IMR-90 (cell line): Measurements from ENCODE around the gene CALHM6. TPM values are rescaled to one million over a fixed set of nuclear protein-coding genes. Genes with fewer than 3 reads are reported as not detected.

Source experiments
- ATAC-seq: fragments of 200-7000 bp; cut with Tn5 transposase; 2 replicates; pipeline ENCODE4 v1.9.1; 2020; ENCODE audit warnings: low read depth, mild to moderate bottlenecking, moderate library complexity
- BruUV-seq: library from RNA; stranded (reverse); fragments of 400-500 nt; replicated peaks from 2 replicates; lab custom pipeline; 2021; lab: Mats Ljungman, UMichigan
- CTCF ChIA-PET: fragments of 300-600 bp; formaldehyde crosslinking; extraction: SDS; loops from one replicate; lab custom pipeline; 2021; ENCODE audit warnings: antibody characterized with exemption; lab: Yijun Ruan, JAX
- POLR2A ChIA-PET: fragments of 300-600 bp; sonication (Branson Sonifier 250); formaldehyde crosslinking; loops from one replicate; lab custom pipeline; 2022; ENCODE audit warnings: antibody characterized with exemption; ENCODE audit not compliant: unreplicated experiment; lab: Charles Lee
- DNase-seq: peaks from one replicate; pipeline ENCODE4 v3.0.0; 2013
- H2AFZ ChIP-seq: replicated peaks from 2 replicates; pipeline ENCODE3; 2013; ENCODE audit warnings: low read length, mild to moderate bottlenecking; ENCODE audit not compliant: poor library complexity
- H2AK5ac ChIP-seq: 2 replicates; pipeline ENCODE4 v1.6.1; 2013; ENCODE audit warnings: low read depth, low read length, inconsistent platforms
- H2AK9ac ChIP-seq: replicated peaks from 2 replicates; pipeline ENCODE3; 2013; ENCODE audit warnings: mild to moderate bottlenecking, low read depth, low read length, moderate library complexity; ENCODE audit not compliant: poor library complexity
- H2BK120ac ChIP-seq: 2 replicates; pipeline ENCODE4 v1.6.1; 2013; ENCODE audit warnings: low read depth, low read length, inconsistent platforms
- H2BK15ac ChIP-seq: 3 replicates; pipeline ENCODE4 v1.6.1; 2013; ENCODE audit warnings: low read depth, low read length, inconsistent platforms
- H2BK20ac ChIP-seq: 2 replicates; pipeline ENCODE4 v1.6.1; 2013; ENCODE audit warnings: low read depth, mild to moderate bottlenecking, inconsistent platforms, low read length, moderate library complexity
- H2BK5ac ChIP-seq: 2 replicates; pipeline ENCODE4 v1.6.1; 2013; ENCODE audit warnings: mild to moderate bottlenecking, low read depth, low read length, inconsistent platforms; ENCODE audit not compliant: poor library complexity, severe bottlenecking
- H3K14ac ChIP-seq: replicated peaks from 2 replicates; pipeline ENCODE4 v1.6.1; 2013; ENCODE audit warnings: low read depth, low read length, inconsistent platforms
- H3K18ac ChIP-seq: 2 replicates; pipeline ENCODE4 v1.6.1; 2013; ENCODE audit warnings: low read depth, low read length, control low read depth
- H3K23ac ChIP-seq: 2 replicates; pipeline ENCODE4 v1.6.1; 2013; ENCODE audit warnings: low read depth, low read length, inconsistent platforms
- H3K27ac ChIP-seq: 2 replicates; pipeline ENCODE4 v1.5.1; 2013; ENCODE audit warnings: mild to moderate bottlenecking, control low read depth, low read length; ENCODE audit not compliant: insufficient read depth
- H3K27me3 ChIP-seq: 2 replicates; pipeline ENCODE4 v1.6.1; 2013; ENCODE audit warnings: low read length; ENCODE audit not compliant: control insufficient read depth, insufficient read depth
- H3K36me3 ChIP-seq: 2 replicates; pipeline ENCODE4 v1.6.1; 2013; ENCODE audit warnings: low read length, mixed read lengths; ENCODE audit not compliant: control insufficient read depth, insufficient read depth
- H3K4ac ChIP-seq: 2 replicates; pipeline ENCODE4 v1.6.1; 2013; ENCODE audit warnings: low read depth, low read length, inconsistent platforms
- H3K4me1 ChIP-seq: 2 replicates; pipeline ENCODE4 v1.6.1; 2013; ENCODE audit warnings: low read length, mixed read lengths; ENCODE audit not compliant: control insufficient read depth, insufficient read depth
- H3K4me2 ChIP-seq: 2 replicates; pipeline ENCODE4 v1.6.1; 2013; ENCODE audit warnings: low read depth, mild to moderate bottlenecking, control low read depth, low read length, moderate library complexity
- H3K4me3 ChIP-seq: 2 replicates; pipeline ENCODE4 v1.5.1; 2013; ENCODE audit warnings: low read depth, mild to moderate bottlenecking, control low read depth, low read length, moderate library complexity; ENCODE audit not compliant: insufficient read depth
- H3K56ac ChIP-seq: 2 replicates; pipeline ENCODE4 v1.6.1; 2013; ENCODE audit warnings: low read length, inconsistent platforms; ENCODE audit not compliant: insufficient read depth; ENCODE audit errors: extremely low read depth
- H3K79me1 ChIP-seq, 2 experiments: 2 replicates each; pipeline ENCODE4 v1.6.1; 2013; ENCODE audit warnings: low read length in 2 of 2, inconsistent platforms in 1 of 2, low read depth in 1 of 2
- H3K9ac ChIP-seq: 2 replicates; pipeline ENCODE4 v1.6.1; 2013; ENCODE audit warnings: low read depth, low read length, control low read depth
- H3K9me1 ChIP-seq: 2 replicates; pipeline ENCODE4 v1.6.1; 2013; ENCODE audit warnings: low read length, inconsistent platforms; ENCODE audit not compliant: insufficient read depth
- H3K9me3 ChIP-seq: 2 replicates; pipeline ENCODE4 v1.6.1; 2013; ENCODE audit warnings: low read length; ENCODE audit not compliant: control insufficient read depth, insufficient read depth
- H4K20me1 ChIP-seq: 2 replicates; pipeline ENCODE4 v1.6.1; 2013; ENCODE audit warnings: low read length, inconsistent platforms; ENCODE audit not compliant: insufficient read depth
- H4K5ac ChIP-seq: 2 replicates; pipeline ENCODE4 v1.6.1; 2013; ENCODE audit warnings: mild to moderate bottlenecking, low read depth, low read length, control low read depth
- H4K8ac ChIP-seq, 2 experiments: 2 replicates each; pipeline ENCODE4 v1.6.1; 2013; ENCODE audit warnings: low read depth in 2 of 2, low read length in 2 of 2, control low read depth in 1 of 2, inconsistent platforms in 1 of 2
- H4K91ac ChIP-seq: 2 replicates; pipeline ENCODE4 v1.6.1; 2013; ENCODE audit warnings: low read depth, low read length, inconsistent platforms; ENCODE audit not compliant: insufficient read depth
- BHLHE40 ChIP-seq: fragments of 150-350 bp; IDR thresholded peaks from 2 replicates; pipeline ENCODE4 v1.6.1; 2016; ENCODE audit warnings: mild to moderate bottlenecking, low read depth, low read length
- CEBPB ChIP-seq: IDR thresholded peaks from 2 replicates; pipeline ENCODE4 v1.6.1; 2012; ENCODE audit warnings: low read depth, low read length, improper control_type of control experiment
- CHD1 ChIP-seq: IDR thresholded peaks from 2 replicates; pipeline ENCODE4 v1.6.1; 2012; ENCODE audit warnings: low read depth, low read length, improper control_type of control experiment
- CTCF ChIP-seq: conservative IDR thresholded peaks from 2 replicates; pipeline ENCODE4 v1.5.1; 2012; ENCODE audit warnings: mild to moderate bottlenecking, low read depth, low read length, improper control_type of control experiment
- ELK1 ChIP-seq: fragments of 150-350 bp; IDR thresholded peaks from 2 replicates; pipeline ENCODE4 v1.6.1; 2016; ENCODE audit warnings: low read depth, mild to moderate bottlenecking, low read length, moderate library complexity, borderline replicate concordance
- FOS ChIP-seq: fragments of 150-350 bp; IDR thresholded peaks from 2 replicates; pipeline ENCODE4 v1.6.1; 2016; ENCODE audit warnings: low read depth, low read length
- MAFK ChIP-seq: IDR thresholded peaks from 2 replicates; pipeline ENCODE4 v1.6.1; 2012; ENCODE audit warnings: low read depth, low read length, improper control_type of control experiment
- MAZ ChIP-seq: IDR thresholded peaks from 2 replicates; pipeline ENCODE4 v1.6.1; 2012; ENCODE audit warnings: low read depth, mild to moderate bottlenecking, low read length, improper control_type of control experiment, moderate library complexity, borderline replicate concordance
- MXI1 ChIP-seq: IDR thresholded peaks from 2 replicates; pipeline ENCODE4 v1.6.1; 2012; ENCODE audit warnings: low read depth, mild to moderate bottlenecking, low read length, moderate library complexity, borderline replicate concordance
- NFE2L2 ChIP-seq: fragments of 150-350 bp; IDR thresholded peaks from 2 replicates; pipeline ENCODE4 v1.6.1; 2016; ENCODE audit warnings: low read depth, mild to moderate bottlenecking, low read length
- POLR2A ChIP-seq: IDR thresholded peaks from 2 replicates; pipeline ENCODE4 v1.6.1; 2012; ENCODE audit warnings: mild to moderate bottlenecking, low read depth, low read length
- RAD21 ChIP-seq: IDR thresholded peaks from 2 replicates; pipeline ENCODE4 v1.6.1; 2012; ENCODE audit warnings: low read length, improper control_type of control experiment
- RCOR1 ChIP-seq: IDR thresholded peaks from 2 replicates; pipeline ENCODE4 v1.6.1; 2012; ENCODE audit warnings: mild to moderate bottlenecking, low read length, improper control_type of control experiment; ENCODE audit not compliant: insufficient replicate concordance
- RFX5 ChIP-seq: IDR thresholded peaks from 2 replicates; pipeline ENCODE4 v1.8.0; 2012; ENCODE audit warnings: low read depth, mild to moderate bottlenecking, low read length, moderate library complexity
- SMC3 ChIP-seq: fragments of 150-350 bp; IDR thresholded peaks from 2 replicates; pipeline ENCODE4 v1.6.1; 2016; ENCODE audit warnings: low read depth, mild to moderate bottlenecking, antibody characterized with exemption, low read length, moderate library complexity
- WGBS, 2 experiments: methylation state at CpG; one replicate each; pipeline versions ENCODE4 v1.1.5 to v1.1.7; 2013; ENCODE audit warnings: missing lambda C conversion rate in 2 of 2; ENCODE audit not compliant: insufficient read length in 1 of 2; ENCODE audit errors: extremely low coverage in 2 of 2; 5-methylcytosine and 5-hydroxymethylcytosine counted together
- dilution Hi-C: fragments of 300-500 bp; cut with HindIII; formaldehyde crosslinking; loops from one replicate; pipeline ENCODE4 v1.14.3; 2018; ENCODE audit warnings: low sequenced_read_pairs; ENCODE audit not compliant: unreplicated experiment
- in situ Hi-C: fragments of 300-500 bp; cut with MboI; formaldehyde crosslinking; loops from 3 replicates; pipeline ENCODE4 v1.14.3; 2019; ENCODE audit warnings: low sequenced_read_pairs, inconsistent platforms, mixed read lengths
- intact Hi-C: fragments of 100-400 bp; cut with micrococcal nuclease; formaldehyde crosslinking; loops from 2 replicates; pipeline ENCODE4 v1.10.0; 2022
- polyA plus RNA-seq, 3 experiments: library from polyadenylated mRNA; depleted of rRNA; stranded (reverse); fragments of >200 nt; gene quantifications; 2 replicates each; pipeline ENCODE4 v1.2.3, GENCODE V29; 2012; ENCODE audit warnings: low replicate concordance in 1 of 3
- total RNA-seq: library from RNA; depleted of rRNA; stranded (reverse); fragments of >200 nt; gene quantifications from 2 replicates; pipeline ENCODE4 v1.2.3, GENCODE V29; 2012
- TF ChIP-seq, protein P1 (sequence below): fragments of 150-350 bp; IDR thresholded peaks from 2 replicates; pipeline ENCODE4 v1.6.1; 2017; ENCODE audit warnings: mild to moderate bottlenecking, antibody characterized with exemption, low read length, low read depth

CALHM6 gene
- total and polyA plus RNA-seq, 2 of the 4 experiments (the other 2 are of a cell fraction) = 0.72 to 1.5 TPM

DNA sequence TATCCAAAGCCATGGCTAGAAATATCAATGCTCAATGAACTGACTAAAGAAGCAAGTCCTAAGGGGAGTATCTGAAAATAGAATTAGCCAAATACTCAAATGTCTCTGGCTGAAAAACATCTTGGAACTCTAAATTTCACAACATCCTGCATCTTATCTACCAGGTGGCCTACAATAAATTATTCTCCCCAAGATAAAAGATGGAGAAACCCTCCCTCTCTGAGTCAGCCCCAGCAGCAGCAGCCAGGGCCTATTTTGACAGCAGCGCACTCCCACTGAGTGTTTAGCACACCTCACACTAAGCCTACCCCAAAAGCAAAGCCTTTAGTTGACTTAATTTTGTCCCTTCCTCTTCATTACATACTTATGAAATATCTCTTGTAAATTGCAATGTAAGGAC lies 5.9 kb downstream of the CALHM6 start:
- POLR2A ChIA-PET = no interaction called here
- dilution Hi-C loops = no loop called here

More for the DNA sequence above, 5.9 kb downstream of the CALHM6 start:
- Histone ChIP-seq H3K4me2 (no peak overlapping the region), H3K27me3 (no peaks in the 10 kb centered on the region; the same call in 1 of the 2 replicates), H2BK20ac (no peak overlapping the region), H2AK5ac (no peak overlapping the region), H3K4ac (no peak overlapping the region), H2BK120ac (no peak overlapping the region), H3K4me3 (no peak overlapping the region), H2BK15ac (no peak overlapping the region), H3K4me1 (no peaks in the 10 kb centered on the region), H3K9ac (no peak overlapping the region), H3K79me1 (no peaks in the 10 kb centered on the region), H4K5ac (no peak overlapping the region), H2AK9ac (no peak overlapping the region), H3K9me3 (no peaks in the 10 kb centered on the region), H4K8ac (no peak overlapping the region), H4K91ac (no peak overlapping the region), H3K23ac (no peak overlapping the region), H3K36me3 (no peaks in the 10 kb centered on the region), H3K9me1 (no peaks in the 10 kb centered on the region), H3K18ac (no peak overlapping the region), H2BK5ac (no peak overlapping the region), H4K20me1 (no peaks in the 10 kb centered on the region), H3K56ac (no peak overlapping the region), H2AFZ (no peak overlapping the region), H3K14ac (no peak overlapping the region), H3K27ac (no peak overlapping the region)
- in situ Hi-C loops = no loop called here
- CTCF ChIA-PET = no interaction called here
- peak; percentile 41 for DNase-seq
- no TSS peak for BruUV-seq
- intact Hi-C loops = no loop called here
- TF ChIP-seq MAZ (no peak), FOS (no peak), SMC3 (no peak), CEBPB (no peak), POLR2A (no peak), CTCF (no peak), MXI1 (no peak), CHD1 (no peak), BHLHE40 (no peak), MAFK (no peak), ELK1 (no peak), NFE2L2 (no peak), RCOR1 (no peak), RAD21 (no peak), RFX5 (no peak)
- TF ChIP-seq, protein P1, sequence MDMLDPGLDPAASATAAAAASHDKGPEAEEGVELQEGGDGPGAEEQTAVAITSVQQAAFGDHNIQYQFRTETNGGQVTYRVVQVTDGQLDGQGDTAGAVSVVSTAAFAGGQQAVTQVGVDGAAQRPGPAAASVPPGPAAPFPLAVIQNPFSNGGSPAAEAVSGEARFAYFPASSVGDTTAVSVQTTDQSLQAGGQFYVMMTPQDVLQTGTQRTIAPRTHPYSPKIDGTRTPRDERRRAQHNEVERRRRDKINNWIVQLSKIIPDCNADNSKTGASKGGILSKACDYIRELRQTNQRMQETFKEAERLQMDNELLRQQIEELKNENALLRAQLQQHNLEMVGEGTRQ = no peak
- no CpG with 5 or more reads among the region's 1 CpG for WGBS, 2 experiments
- ATAC-seq = no peak
